H1 (cell line): ENCODE measurements around the gene PRDM15. TPM values are rescaled to one million over a fixed set of nuclear protein-coding genes. Genes with fewer than 3 reads are reported as not detected.

ENCODE experiments used
- CTCF ChIA-PET: fragments of 300-600 bp; sonication (Branson Sonifier 250); formaldehyde crosslinking; loops from one replicate; lab custom pipeline; 2021; ENCODE audit not compliant: partially characterized antibody; lab: Charles Lee
- POLR2A ChIA-PET: fragments of 300-600 bp; sonication (Branson Sonifier 250); formaldehyde crosslinking; loops from one replicate; lab custom pipeline; 2021; ENCODE audit warnings: inconsistent platforms; ENCODE audit not compliant: partially characterized antibody; lab: Charles Lee
- DNase-seq, 2 experiments: peaks; one replicate each; pipeline versions ENCODE4 v3.0.0 to v3.0.0-alpha.2; 2010 to 2022; ENCODE audit warnings: low spot score in 2 of 2, low read depth in 1 of 2, mixed read lengths in 1 of 2
- FAIRE-seq: peaks from 2 replicates; lab custom pipeline; 2011; peaks lifted over from hg19 to GRCh38; lab: Jason Lieb, UNC
- H2AFZ ChIP-seq: 2 replicates; pipeline ENCODE4 v1.8.1; 2012; ENCODE audit warnings: low read length, inconsistent platforms
- H2AK5ac ChIP-seq: 2 replicates; pipeline ENCODE4 v1.6.1; 2013; ENCODE audit warnings: low read depth, low read length
- H2BK120ac ChIP-seq: replicated peaks from 2 replicates; pipeline ENCODE3; 2013; ENCODE audit warnings: low read depth, low read length, inconsistent platforms
- H2BK12ac ChIP-seq: 2 replicates; pipeline ENCODE4 v1.6.1; 2013; ENCODE audit warnings: low read depth, low read length
- H2BK15ac ChIP-seq: 2 replicates; pipeline ENCODE4 v1.6.1; 2013; ENCODE audit warnings: low read length
- H2BK20ac ChIP-seq: 2 replicates; pipeline ENCODE4 v1.6.1; 2013; ENCODE audit warnings: low read length
- H2BK5ac ChIP-seq: 2 replicates; pipeline ENCODE4 v1.6.1; 2013; ENCODE audit warnings: low read depth, low read length
- H3K14ac ChIP-seq: 2 replicates; pipeline ENCODE4 v1.6.1; 2013; ENCODE audit warnings: inconsistent platforms; ENCODE audit not compliant: insufficient read length
- H3K18ac ChIP-seq: 2 replicates; pipeline ENCODE4 v1.6.1; 2013; ENCODE audit warnings: low read length; ENCODE audit errors: extremely low read depth
- H3K23ac ChIP-seq: 2 replicates; pipeline ENCODE4 v1.6.1; 2013; ENCODE audit warnings: inconsistent platforms; ENCODE audit not compliant: insufficient read length
- H3K23me2 ChIP-seq: 2 replicates; pipeline ENCODE4 v1.6.1; 2013; ENCODE audit warnings: low read depth, low read length
- H3K27ac ChIP-seq: 2 replicates; pipeline ENCODE4 v1.6.1; 2011; ENCODE audit warnings: low read depth, low read length, inconsistent platforms
- H3K27me3 ChIP-seq, 4 experiments: replicated peaks in 1 of 4; 1 replicate in 1 of 4; 2 replicates in 3 of 4; pipeline versions ENCODE4 v1.6.1 to v1.8.1; 2011 to 2013; ENCODE audit warnings: low read length in 3 of 4, mild to moderate bottlenecking in 3 of 4, inconsistent platforms in 2 of 4, mixed read lengths in 2 of 4, moderate library complexity in 1 of 4; ENCODE audit not compliant: control insufficient read depth in 3 of 4, insufficient read depth in 3 of 4; ENCODE audit errors: extremely low read depth in 1 of 4
- H3K36me3 ChIP-seq, 4 experiments: 2 replicates each; pipeline versions ENCODE4 v1.6.1 to v1.8.1; 2011 to 2013; ENCODE audit warnings: mild to moderate bottlenecking in 4 of 4, low read length in 3 of 4, moderate library complexity in 2 of 4, control low read depth in 1 of 4, inconsistent platforms in 1 of 4; ENCODE audit not compliant: insufficient read depth in 4 of 4, control insufficient read depth in 2 of 4
- H3K4ac ChIP-seq: replicated peaks from 2 replicates; pipeline ENCODE3; 2013; ENCODE audit warnings: low read length, low read depth, mixed read lengths, inconsistent platforms; ENCODE audit not compliant: insufficient read length
- H3K4me1 ChIP-seq, 4 experiments: replicated peaks in 1 of 4; 1 replicate in 1 of 4; 2 replicates in 3 of 4; pipeline versions ENCODE4 v1.6.1 to v1.8.1; 2011 to 2013; ENCODE audit warnings: low read length in 3 of 4, inconsistent platforms in 2 of 4, mixed read lengths in 1 of 4; ENCODE audit not compliant: insufficient read depth in 4 of 4, control insufficient read depth in 3 of 4
- H3K4me2 ChIP-seq, 2 experiments: 2 replicates each; pipeline versions ENCODE4 v1.6.1 to v1.8.1; 2011 to 2013; ENCODE audit warnings: low read depth in 2 of 2, low read length in 2 of 2, control low read depth in 1 of 2, inconsistent platforms in 1 of 2, mild to moderate bottlenecking in 1 of 2; ENCODE audit not compliant: insufficient read depth in 1 of 2
- H3K4me3 ChIP-seq, 4 experiments: fragments of 200-600, 300-600 bp in 1 of 4; sonication (generic), shearing (Covaris generic), sonication (Bioruptor Twin) in 1 of 4; 2 replicates each; pipeline versions ENCODE4 v1.5.1 to v1.8.1; 2011 to 2016; ENCODE audit warnings: low read length in 4 of 4, low read depth in 3 of 4, control low read depth in 2 of 4, inconsistent platforms in 2 of 4, mild to moderate bottlenecking in 2 of 4, mixed read lengths in 1 of 4, moderate library complexity in 1 of 4; ENCODE audit not compliant: insufficient read depth in 2 of 4; ENCODE audit errors: extremely low read depth in 1 of 4
- H3K56ac ChIP-seq: replicated peaks from 2 replicates; pipeline ENCODE3; 2013; ENCODE audit warnings: low read depth, mild to moderate bottlenecking, mixed read lengths, low read length, inconsistent platforms; ENCODE audit not compliant: insufficient read length
- H3K79me1 ChIP-seq: 2 replicates; pipeline ENCODE4 v1.6.1; 2013; ENCODE audit warnings: low read depth, low read length, control low read depth
- H3K79me2 ChIP-seq, 2 experiments: 2 replicates each; pipeline versions ENCODE4 v1.6.1 to v1.8.1; 2012 to 2013; ENCODE audit warnings: low read length in 2 of 2, mild to moderate bottlenecking in 2 of 2, inconsistent platforms in 1 of 2; ENCODE audit not compliant: insufficient read depth in 2 of 2, control insufficient read depth in 1 of 2
- H3K9ac ChIP-seq, 4 experiments: replicated peaks in 1 of 4; 1 replicate in 1 of 4; 2 replicates in 3 of 4; pipeline versions ENCODE4 v1.6.1 to v1.8.1; 2011 to 2013; ENCODE audit warnings: low read depth in 3 of 4, low read length in 3 of 4, control low read depth in 2 of 4, mild to moderate bottlenecking in 2 of 4, moderate library complexity in 2 of 4, inconsistent platforms in 1 of 4; ENCODE audit errors: extremely low read depth in 1 of 4
- H3K9me3 ChIP-seq, 2 experiments: 2 replicates each; pipeline versions ENCODE4 v1.6.1 to v1.8.1; 2012 to 2013; ENCODE audit warnings: mild to moderate bottlenecking in 2 of 2, moderate library complexity in 2 of 2, control low read depth in 1 of 2, inconsistent platforms in 1 of 2, low read depth in 1 of 2, low read length in 1 of 2, mixed read lengths in 1 of 2; ENCODE audit not compliant: insufficient read depth in 2 of 2
- H4K20me1 ChIP-seq, 2 experiments: replicated peaks in 1 of 2; 2 replicates each; pipeline versions ENCODE3 to v1.8.1; 2011 to 2013; ENCODE audit warnings: inconsistent platforms in 2 of 2, low read length in 2 of 2, mild to moderate bottlenecking in 1 of 2; ENCODE audit not compliant: insufficient read depth in 2 of 2, control insufficient read depth in 1 of 2
- H4K5ac ChIP-seq: 2 replicates; pipeline ENCODE4 v1.6.1; 2013; ENCODE audit warnings: low read length, low read depth, mixed read lengths, inconsistent platforms; ENCODE audit not compliant: insufficient read length
- H4K8ac ChIP-seq: 2 replicates; pipeline ENCODE4 v1.8.0; 2013; ENCODE audit warnings: mild to moderate bottlenecking, moderate library complexity, low read length, inconsistent platforms; ENCODE audit not compliant: insufficient read depth; ENCODE audit errors: extremely low read depth
- H4K91ac ChIP-seq: replicated peaks from 2 replicates; pipeline ENCODE3; 2013; ENCODE audit warnings: low read length, mixed read lengths, inconsistent platforms; ENCODE audit not compliant: insufficient read length
- E2F6 ChIP-seq: IDR thresholded peaks from 2 replicates; pipeline ENCODE4 v1.6.1; 2012; ENCODE audit warnings: inconsistent platforms
- GTF2F1 ChIP-seq: IDR thresholded peaks from 2 replicates; pipeline ENCODE4 v1.6.1; 2012; ENCODE audit warnings: low read depth, low read length, improper control_type of control experiment, borderline replicate concordance
- POU5F1 ChIP-seq: IDR thresholded peaks from 2 replicates; pipeline ENCODE4 v1.6.1; 2011; ENCODE audit warnings: low read depth, mild to moderate bottlenecking, low read length, moderate library complexity
- SP1 ChIP-seq: IDR thresholded peaks from 2 replicates; pipeline ENCODE4 v1.6.1; 2011; ENCODE audit warnings: low read depth, low read length
- WGBS, 2 experiments: shearing (Covaris generic) in 1 of 2; methylation state at CpG; one replicate each; pipeline versions ENCODE4 v1.1.6 to v1.1.7; 2013 to 2015; ENCODE audit warnings: low lambda C conversion rate in 2 of 2, mixed read lengths in 2 of 2, inconsistent platforms in 1 of 2, low coverage in 1 of 2, missing lambda C conversion rate in 1 of 2; ENCODE audit not compliant: insufficient replicate concordance in 2 of 2, insufficient coverage in 1 of 2, insufficient read length in 1 of 2; ENCODE audit errors: extremely low coverage in 1 of 2, missing lambda C conversion rate in 1 of 2; 5-methylcytosine and 5-hydroxymethylcytosine counted together
- polyA plus RNA-seq, 7 experiments: library from polyadenylated mRNA; depleted of rRNA in 3 of 7; stranded (reverse) in 5 of 7; unstranded in 2 of 7; fragments of >200 nt in 5 of 7; fragments of 200-250 nt in 2 of 7; gene quantifications; 1 replicate in 5 of 7; 2 replicates in 1 of 7; 4 replicates in 1 of 7; pipeline versions ENCODE4 v1.2.1 to v1.2.3, GENCODE V29; 2011 to 2013; ENCODE audit warnings: missing spikeins in 2 of 7, mixed read lengths in 2 of 7
- total RNA-seq: library from RNA; stranded (reverse); fragmentation: NEBNext Ultra II Directional; extraction: Animal tissue kit (Norgen Biotek cat#: 25700); gene quantifications from 2 replicates; pipeline ENCODE4 v1.2.1, GENCODE V29; 2021

PRDM15 gene
- total and polyA plus RNA-seq, 2 of the 8 experiments (the other 6 are each of a cell fraction or from before 2014, with no cell fraction given) = 9.7 to 10.5 TPM

DNA sequence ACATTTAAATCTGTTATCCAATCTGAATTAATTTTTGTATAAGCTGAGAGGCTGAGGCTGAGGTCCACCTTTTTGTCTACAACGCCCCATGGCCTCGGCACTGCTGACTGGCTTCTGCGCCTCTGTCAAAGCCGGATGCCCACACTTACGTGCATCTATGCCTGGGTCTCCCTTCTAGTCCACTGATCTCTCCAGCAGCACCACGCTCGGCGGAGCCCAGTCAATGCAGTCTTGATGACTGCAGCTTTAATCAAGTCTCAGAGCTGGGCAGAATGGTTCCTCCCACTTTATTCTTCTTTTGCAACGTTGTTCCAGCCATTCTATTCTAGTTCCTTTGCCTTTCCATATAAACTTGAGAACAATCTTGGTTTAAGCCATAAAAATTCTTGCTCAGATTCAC is 9.4 kb downstream of the PRDM15 start:
- no peak for TF ChIP-seq POU5F1
- no peak for TF ChIP-seq GTF2F1
- TF ChIP-seq E2F6 = no peak
- TF ChIP-seq SP1 = no peak
- TF ChIP-seq, all 59 proteins: peak for 0
- Histone ChIP-seq H2BK15ac (no peak overlapping the region), H4K5ac (no peak overlapping the region), H2BK5ac (no peak overlapping the region), H3K9ac (no peak overlapping the region), H4K20me1 (peaks cover 0 to 3% of the 10 kb centered on the region in 2 experiments), H3K4ac (no peak overlapping the region), H3K14ac (no peak overlapping the region), H3K27ac (no peak overlapping the region), H2BK12ac (no peak overlapping the region), H4K8ac (no peak overlapping the region), H3K4me2 (no peak overlapping the region), H3K23ac (no peak overlapping the region), H2BK20ac (no peak overlapping the region), H3K79me1 (peaks cover 8% of the 10 kb centered on the region), H2AK5ac (no peak overlapping the region), H3K56ac (no peak overlapping the region), H3K9me3 (no peaks in the 10 kb centered on the region), H3K4me3 (no peak overlapping the region), H3K4me1 (peaks cover 0 to 6% (median 0%) of the 10 kb centered on the region in 4 experiments; a peak in 2 of 7 replicates), H3K36me3 (no peaks in the 10 kb centered on the region), H3K79me2 (peaks cover 0 to 13% of the 10 kb centered on the region in 2 experiments; a peak in 2 of 4 replicates), H2BK120ac (no peak overlapping the region), H4K91ac (no peak overlapping the region), H3K18ac (no peak overlapping the region), H2AFZ (no peak overlapping the region), H3K23me2 (no peaks in the 10 kb centered on the region), H3K27me3 (no peaks in the 10 kb centered on the region)
- FAIRE-seq (no peak), DNase-seq (no peak)
- ChIA-PET CTCF (interaction anchor here (1.0 to 1.6 kb wide), 2 partner anchors 18 to 41 kb away, joined by 3 read pairs; no protein-coding TSS in a partner anchor), POLR2A (interaction anchor here (0.7 kb wide), 1 partner anchor 7 kb away, joined by 6 read pairs; no protein-coding TSS in a partner anchor)
- WGBS, 2 experiments = 84% methylated on average over 9 of the region's 9 CpGs; no CpG with 5 or more reads in 1 of the 2 experiments
